Panc1 (cell line): ENCODE measurements around the gene ACP4.
"Not testable (repeated sequence)": the region's sequence is repeated elsewhere in the genome, so short reads cannot be mapped to it uniquely, and the experiment has no call there.

ENCODE experiments used
- CTCF ChIP-seq: fragments of 450-650 bp; IDR thresholded peaks from 2 replicates; pipeline ENCODE4 v1.5.1; 2017; ENCODE audit warnings: mild to moderate bottlenecking
- POLR2AphosphoS5 ChIP-seq: IDR thresholded peaks from 2 replicates; pipeline ENCODE4 v1.6.1; 2012; ENCODE audit warnings: mild to moderate bottlenecking, low read depth, low read length, moderate library complexity

DNA sequence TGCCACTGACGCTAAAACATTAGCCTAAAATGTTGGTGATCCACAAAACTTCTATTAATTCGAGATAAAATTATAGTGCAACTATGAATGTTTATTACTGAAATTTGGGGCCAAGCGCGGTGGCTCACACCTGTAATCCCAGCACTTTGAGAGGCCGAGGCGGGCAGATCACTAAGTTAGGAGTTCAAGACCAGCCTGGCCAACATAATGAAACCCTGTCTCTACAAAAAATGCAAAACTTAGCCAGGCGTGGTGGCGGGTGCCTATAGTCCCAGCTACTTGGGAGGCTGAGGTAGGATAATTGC, 6.4 kb upstream of the ACP4 start:
- TF ChIP-seq CTCF, POLR2AphosphoS5: not testable (repeated sequence)
